GM12892 (cell line): ENCODE results near the gene CLIC4.

Source experiments
- DNase-seq: peaks from one replicate; pipeline ENCODE4 v3.0.0; 2011; ENCODE audit not compliant: insufficient read length
- FAIRE-seq: peaks from 2 replicates; lab custom pipeline; 2011; peaks lifted over from hg19 to GRCh38; lab: Jason Lieb, UNC
- POLR2A ChIP-seq: IDR thresholded peaks from 2 replicates; pipeline ENCODE4 v1.6.1; 2011; ENCODE audit warnings: low read depth, low read length, control low read depth
- POLR2AphosphoS5 ChIP-seq: IDR thresholded peaks from 2 replicates; pipeline ENCODE4 v1.6.1; 2011; ENCODE audit warnings: low read depth, low read length, control low read depth
- TAF1 ChIP-seq: IDR thresholded peaks from 2 replicates; pipeline ENCODE4 v1.6.1; 2011; ENCODE audit warnings: low read depth, mild to moderate bottlenecking, control low read depth, low read length, borderline replicate concordance

The CLIC4 gene

GRCh38 chr1:24874611-24875234 lies 129.5 kb downstream of the CLIC4 start:
- FAIRE-seq (no peak), DNase-seq (no peak)
- TF ChIP-seq POLR2AphosphoS5 (no peak), POLR2A (no peak), TAF1 (no peak)

- TF ChIP-seq TAF1, result no peak
- no peak for DNase-seq
- FAIRE-seq, result no peak
These were observed 130.0 kb downstream of the CLIC4 start for GRCh38 chr1:24875257-24875656.

GRCh38 chr1:24875991-24876506 lies 130.8 kb downstream of the CLIC4 start:
- no peak for FAIRE-seq
- TF ChIP-seq POLR2A (no peak), TAF1 (no peak), POLR2AphosphoS5 (no peak)
- no peak for DNase-seq

- TF ChIP-seq TAF1 (no peak), POLR2A (no peak), POLR2AphosphoS5 (no peak)
- DNase-seq (no peak), FAIRE-seq (no peak)
These were observed 132.8 kb downstream of the CLIC4 start for GRCh38 chr1:24878045-24878444.

- DNase-seq, result no peak
- no peak for FAIRE-seq
- TF ChIP-seq POLR2AphosphoS5 (no peak), POLR2A (no peak), TAF1 (no peak)
These were observed 133.8 kb downstream of the CLIC4 start for GRCh38 chr1:24878775-24879742.

- DNase-seq, result no peak
- no peak for TF ChIP-seq POLR2A
- TF ChIP-seq TAF1, result no peak
- TF ChIP-seq POLR2AphosphoS5, result no peak
- no peak for FAIRE-seq
These were observed 135.8 kb downstream of the CLIC4 start for GRCh38 chr1:24881034-24881433.

GRCh38 chr1:24884751-24885150 lies 139.5 kb downstream of the CLIC4 start:
- TF ChIP-seq POLR2AphosphoS5 (no peak), TAF1 (no peak), POLR2A (no peak)
- no peak for DNase-seq
- no peak for FAIRE-seq

GRCh38 chr1:24886241-24886640 lies 141.0 kb downstream of the CLIC4 start:
- no peak for FAIRE-seq
- TF ChIP-seq POLR2AphosphoS5 (no peak), TAF1 (no peak), POLR2A (no peak)
- DNase-seq, result no peak

GRCh38 chr1:24888061-24888970 lies 143.1 kb downstream of the CLIC4 start:
- TF ChIP-seq TAF1, result no peak
- TF ChIP-seq POLR2A, result no peak
- TF ChIP-seq POLR2AphosphoS5, result no peak
- no peak for FAIRE-seq
- DNase-seq, result no peak

- TF ChIP-seq POLR2A (no peak), POLR2AphosphoS5 (no peak), TAF1 (no peak)
- DNase-seq (no peak), FAIRE-seq (no peak)
These were observed 143.9 kb downstream of the CLIC4 start for GRCh38 chr1:24888971-24889676.
